GM18526 (cell line): ENCODE measurements around the gene SATB1.

Source experiments
- POLR2A ChIP-seq: IDR thresholded peaks from 3 replicates; pipeline ENCODE4 v1.6.1; 2011; ENCODE audit not compliant: insufficient read length; ENCODE audit errors: extremely low read depth

Gene SATB1

DNA sequence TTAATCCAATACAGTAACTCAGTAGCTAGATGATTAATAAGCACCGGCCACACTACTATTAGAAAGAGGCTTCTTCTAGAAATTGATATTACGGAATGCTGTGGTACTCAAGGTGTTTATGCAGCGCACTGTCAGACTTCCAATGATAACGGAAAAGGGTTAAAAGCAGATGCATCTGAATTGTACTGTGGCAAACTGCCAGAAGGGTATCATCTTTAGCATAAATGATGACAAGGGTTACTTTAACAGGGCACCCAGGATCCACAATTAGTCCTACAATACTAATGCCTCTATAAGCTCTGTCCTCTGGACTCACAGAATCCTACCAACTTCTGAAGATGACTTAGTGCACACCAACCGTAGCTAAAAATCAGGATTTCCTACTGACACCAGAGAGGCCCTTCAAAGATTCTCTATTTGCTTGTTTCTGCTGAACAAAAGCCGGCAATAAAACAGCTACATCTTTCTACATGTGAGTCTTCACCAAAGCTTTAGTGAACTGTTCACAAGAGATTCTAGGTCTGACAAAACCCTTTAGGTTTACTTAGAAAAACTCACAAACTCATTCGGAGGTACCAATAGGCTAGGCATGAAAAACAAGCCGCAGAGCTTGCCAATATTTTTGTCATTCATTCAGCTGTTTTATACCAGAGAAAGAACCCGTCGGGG, 7.1 kb downstream of the SATB1 start:
- TF ChIP-seq POLR2A = no peak

DNA sequence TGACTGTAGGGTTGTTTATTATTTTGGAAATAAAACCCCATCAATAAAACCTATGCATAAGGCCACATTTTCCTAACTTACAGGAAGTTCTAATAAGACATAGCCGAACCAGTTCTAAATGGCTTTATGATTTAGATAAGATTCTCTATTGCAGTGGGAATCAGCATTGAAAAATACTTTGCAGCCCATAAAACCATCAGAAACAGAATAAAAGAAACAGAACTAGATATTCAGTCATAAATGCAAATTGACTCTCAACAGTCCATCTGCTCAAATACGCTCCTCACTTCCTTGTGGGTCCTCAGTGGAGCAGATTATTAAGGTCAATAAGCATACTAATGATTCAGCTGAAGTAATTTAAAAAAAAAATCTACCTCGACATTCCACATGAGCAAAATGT, 8.8 kb downstream of the SATB1 start:
- no peak for TF ChIP-seq POLR2A

DNA sequence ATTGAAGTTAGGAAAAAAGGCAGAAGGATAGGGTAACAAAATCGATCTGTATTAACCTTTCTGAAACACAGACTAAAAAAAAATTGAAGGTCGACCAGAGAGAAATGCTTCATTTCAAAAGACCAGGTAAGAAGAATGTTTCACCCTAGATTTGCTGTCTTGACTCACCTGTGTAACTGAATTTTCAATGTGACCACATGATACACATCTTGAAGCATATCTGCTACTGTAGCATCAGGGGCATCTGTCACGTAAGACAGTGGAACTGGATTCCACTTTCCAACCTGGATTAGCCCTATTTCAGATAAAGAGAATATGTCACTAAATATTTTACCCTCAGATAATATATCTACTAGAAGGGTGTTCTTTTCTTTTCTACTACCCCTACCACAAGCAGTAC, 9.3 kb downstream of the SATB1 start:
- TF ChIP-seq POLR2A = no peak

DNA sequence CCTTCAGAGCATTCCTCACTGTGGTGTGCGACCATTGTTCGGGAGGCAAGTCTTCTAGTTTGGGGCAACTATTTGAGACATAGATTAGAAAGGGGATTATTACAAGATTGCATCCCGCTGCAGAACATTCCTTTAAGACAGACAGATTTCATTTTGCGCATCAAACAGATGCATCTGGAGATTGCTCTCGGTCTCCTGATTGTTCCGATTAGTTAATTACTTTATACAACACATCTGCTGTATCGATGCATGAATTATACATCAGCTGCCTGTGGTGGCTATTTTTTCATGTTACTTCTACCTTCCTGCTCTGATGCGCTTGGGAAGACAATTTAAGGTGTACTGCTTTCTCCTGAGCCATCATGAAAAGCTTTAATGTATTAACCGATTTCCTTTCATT, 10.0 kb downstream of the SATB1 start:
- no peak for TF ChIP-seq POLR2A

DNA sequence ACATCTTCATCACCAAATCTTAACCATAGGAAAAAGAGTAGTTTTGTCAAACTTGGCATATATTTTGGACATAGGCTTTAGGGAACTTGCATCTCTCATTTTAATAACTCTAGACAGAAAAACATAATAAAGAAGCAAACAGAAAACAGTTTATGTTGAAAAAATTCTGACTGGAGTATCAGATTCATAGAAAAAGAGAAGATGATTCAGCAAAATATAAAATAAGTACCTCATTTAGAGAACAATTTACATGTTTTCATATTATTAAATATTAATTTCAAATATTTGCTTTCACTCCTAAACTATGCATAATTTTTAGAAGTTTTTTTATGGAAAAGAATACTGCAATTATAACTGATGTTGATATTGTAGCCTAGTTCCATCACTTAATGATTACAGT, 12.5 kb downstream of the SATB1 start:
- no peak for TF ChIP-seq POLR2A

DNA sequence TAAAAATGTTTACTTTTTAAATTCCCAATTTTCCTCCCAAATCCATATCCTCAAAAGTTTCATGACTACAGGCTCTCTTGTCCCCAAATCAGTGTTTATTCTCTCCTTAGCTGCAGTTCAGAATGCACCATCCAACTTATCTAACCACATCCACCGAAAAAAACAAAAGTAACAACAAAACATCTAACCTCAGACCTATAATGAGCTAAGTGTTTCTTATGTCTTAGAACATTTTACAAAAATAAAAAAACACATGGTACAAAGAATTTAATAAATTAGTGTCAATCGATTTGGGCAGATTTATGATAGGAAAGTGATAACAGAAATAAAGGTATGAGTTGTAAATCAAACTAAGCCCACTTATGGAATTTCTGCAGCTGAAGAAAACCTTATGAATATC, 13.6 kb downstream of the SATB1 start:
- no peak for TF ChIP-seq POLR2A

DNA sequence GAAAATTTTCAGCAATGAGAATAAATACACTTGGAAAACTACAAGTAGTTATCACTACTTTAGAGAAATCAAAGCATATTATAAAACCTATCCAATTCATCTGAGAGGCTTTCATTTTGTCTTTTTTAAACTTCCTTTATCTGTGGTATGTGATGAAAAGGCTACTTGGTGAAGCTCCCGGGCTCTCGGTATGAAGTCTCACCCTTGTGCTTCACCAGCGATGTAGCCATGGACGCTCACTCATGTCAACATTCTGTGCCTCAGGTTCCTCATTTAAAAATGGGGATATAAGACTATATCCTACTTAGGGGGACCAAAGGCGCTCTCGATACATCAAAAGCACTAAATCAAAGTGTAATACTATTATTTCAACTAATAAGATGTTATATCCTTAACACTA, 14.9 kb downstream of the SATB1 start:
- TF ChIP-seq POLR2A = no peak

DNA sequence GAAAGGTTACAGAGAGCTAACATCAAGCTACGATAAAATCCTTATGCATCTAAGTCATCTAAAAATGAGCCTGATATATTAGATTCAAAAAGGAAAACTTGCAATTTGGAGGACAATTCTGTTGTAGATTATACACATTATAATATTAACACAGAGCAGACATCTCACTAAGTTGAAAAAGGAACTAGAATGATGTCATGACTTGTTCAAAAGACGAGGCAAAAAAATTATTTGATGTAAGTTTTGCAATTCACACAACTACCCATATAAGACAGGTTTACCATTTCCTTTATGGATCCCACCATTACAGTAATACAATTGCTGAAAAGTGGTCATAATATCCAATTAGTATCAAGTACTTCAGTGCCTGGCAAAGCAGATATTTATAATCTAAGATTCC, 15.9 kb downstream of the SATB1 start:
- TF ChIP-seq POLR2A = no peak

DNA sequence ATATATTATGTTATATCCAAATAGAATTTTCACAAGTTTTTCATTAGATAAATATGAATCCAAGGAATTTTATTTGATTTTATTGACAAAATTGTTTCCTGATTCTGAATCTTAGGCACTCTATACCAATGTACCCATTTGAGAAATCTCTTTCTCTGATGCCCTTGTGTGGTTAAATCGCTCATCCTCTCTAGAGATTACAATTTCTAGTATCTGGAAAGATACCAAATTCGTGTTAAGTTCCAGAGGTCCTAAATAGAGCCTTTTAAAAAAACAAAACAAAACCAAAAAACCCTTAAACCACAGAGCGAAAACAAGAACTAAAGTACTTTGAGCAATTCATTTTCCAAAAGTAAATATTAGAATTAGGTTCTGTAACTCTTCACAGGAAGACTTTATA, 20.0 kb downstream of the SATB1 start:
- TF ChIP-seq POLR2A = no peak

DNA sequence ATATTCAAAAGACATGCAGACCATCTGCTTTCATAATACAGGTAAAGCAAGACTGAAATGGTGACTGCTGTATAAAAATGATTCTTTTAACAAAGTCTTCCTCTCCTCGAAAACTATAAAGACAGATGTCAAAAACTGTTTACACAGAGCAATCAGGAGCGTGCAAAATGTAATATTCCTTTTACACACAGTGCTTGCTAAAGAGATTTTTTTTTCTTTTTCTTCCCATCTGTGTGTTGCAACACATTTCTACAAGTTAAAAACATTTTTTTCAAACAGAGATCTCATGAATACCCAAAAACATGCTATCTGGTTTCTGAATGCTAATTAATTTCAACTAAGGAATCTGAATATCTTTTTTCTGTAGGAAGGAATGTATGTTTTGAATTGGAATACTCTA, 22.1 kb downstream of the SATB1 start:
- no peak for TF ChIP-seq POLR2A

DNA sequence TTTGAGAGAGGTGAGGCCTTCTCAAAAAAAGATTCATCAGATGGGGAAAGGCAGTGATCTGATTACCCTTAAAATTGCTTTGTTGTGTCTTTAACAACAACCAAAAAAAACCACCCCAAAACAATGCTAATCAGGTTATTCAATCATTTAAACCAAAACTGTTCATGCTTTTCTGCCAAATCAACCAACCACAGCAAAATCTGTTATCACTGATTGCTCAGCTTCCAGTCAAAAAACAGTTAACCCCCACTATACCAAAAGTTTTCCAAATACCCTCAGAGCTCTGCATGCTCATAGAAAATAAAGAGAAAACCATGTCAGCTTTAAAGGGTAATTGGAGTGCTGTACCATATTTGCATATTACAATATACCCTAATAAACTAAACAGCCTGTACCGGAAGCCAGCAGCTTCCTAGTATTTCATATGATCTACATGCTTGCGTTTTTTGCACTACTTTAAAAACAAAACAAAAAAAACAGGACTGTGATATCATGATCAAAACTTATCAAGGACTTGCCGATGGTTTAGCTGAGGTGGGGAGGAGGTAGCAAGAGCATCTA, 22.8 kb downstream of the SATB1 start:
- TF ChIP-seq POLR2A = no peak

DNA sequence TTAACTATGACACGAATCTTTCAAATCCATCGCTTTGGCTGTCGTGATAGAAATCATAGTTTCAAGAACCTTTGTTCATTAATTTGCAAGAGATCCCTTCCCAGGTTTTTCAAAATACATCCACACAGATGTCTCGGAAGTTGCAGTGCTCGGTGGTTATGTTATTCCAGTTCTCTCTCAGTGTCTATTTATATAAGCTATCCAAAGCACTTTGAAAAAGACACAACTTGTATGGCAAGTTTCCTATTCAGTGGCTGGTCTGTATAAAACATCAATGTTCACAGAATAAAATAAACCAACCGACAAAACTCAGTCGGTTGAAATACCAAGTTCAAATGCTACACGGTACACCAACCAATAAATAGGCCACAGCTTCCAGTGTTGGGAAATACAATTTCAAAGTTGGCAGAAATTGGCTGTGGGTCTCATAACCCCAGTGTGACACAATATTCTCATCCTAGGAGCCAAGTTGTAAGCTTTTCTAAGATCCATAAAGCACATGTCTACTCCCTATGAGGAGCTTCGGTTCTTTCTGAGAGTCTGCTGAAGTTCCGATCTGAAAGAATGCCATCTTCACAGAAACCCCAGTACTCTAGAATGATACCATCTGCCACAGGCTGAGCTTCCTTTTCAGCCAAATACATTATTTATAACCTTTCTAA, 23.7 kb downstream of the SATB1 start:
- TF ChIP-seq POLR2A = no peak

DNA sequence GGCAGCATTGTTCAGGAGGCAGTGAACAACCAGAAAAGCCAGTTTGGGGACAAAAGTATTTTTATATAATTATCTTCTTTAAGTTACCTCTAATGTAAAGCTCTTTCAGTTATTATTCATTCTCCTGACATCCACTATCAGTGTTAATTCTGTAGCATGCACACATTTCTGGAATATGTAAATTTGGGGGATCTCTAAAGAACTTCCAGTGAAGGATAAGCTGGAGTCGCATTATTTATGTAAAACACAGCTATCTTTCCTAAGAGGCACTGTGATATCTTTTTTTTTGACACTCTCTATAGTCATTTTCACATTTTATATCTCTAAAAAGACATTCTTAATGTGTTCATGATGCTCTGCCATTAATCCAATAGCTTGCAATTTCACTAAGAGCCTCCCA, 26.7 kb downstream of the SATB1 start:
- TF ChIP-seq POLR2A = no peak

DNA sequence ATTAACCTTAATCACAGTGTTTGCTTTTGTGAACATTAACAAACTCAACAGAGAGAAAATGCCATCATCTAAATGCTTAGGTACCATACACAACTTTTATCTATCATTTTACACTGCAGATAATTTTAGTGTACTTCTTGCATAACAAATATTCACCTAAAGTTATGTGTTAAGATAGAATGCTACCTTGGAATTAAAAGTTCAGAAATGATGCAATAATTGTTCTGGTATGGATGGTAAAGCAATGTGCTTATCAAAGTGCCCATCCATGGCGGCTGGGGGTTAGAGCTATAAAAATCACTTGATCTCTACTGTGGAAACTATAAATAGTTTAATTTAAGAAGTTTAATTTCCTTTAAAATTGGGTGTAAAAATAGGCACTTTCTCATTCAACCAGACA, 28.7 kb downstream of the SATB1 start:
- TF ChIP-seq POLR2A = no peak

DNA sequence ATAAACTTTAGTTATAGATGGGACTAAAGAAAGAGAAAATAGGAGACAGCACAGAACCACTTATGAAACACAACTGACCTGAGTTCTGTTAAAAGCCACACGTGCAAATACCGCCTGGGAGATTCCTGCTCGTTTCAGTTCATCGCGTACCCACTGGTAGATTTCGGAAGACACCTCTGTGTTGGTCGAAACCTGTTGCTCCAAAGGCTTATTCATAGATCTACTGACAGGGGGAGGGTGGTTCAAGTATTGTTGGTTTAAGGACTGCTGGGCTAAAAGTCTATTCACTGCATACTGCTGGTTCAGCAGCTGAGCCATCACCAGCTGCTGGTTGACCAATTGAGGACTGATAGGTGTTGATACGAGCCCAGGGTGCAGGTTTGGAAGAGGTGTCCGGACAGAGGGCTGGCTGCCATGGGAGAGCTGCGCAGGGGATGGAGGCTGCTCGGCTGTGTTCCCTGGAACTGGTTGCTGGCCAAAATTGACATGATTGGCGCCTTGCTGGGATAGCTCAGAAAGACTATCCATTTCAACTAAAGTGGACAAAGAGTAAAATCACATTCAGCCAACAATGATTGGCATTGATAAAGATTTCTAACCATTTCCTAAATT, 30.6 kb downstream of the SATB1 start:
- TF ChIP-seq POLR2A = no peak

DNA sequence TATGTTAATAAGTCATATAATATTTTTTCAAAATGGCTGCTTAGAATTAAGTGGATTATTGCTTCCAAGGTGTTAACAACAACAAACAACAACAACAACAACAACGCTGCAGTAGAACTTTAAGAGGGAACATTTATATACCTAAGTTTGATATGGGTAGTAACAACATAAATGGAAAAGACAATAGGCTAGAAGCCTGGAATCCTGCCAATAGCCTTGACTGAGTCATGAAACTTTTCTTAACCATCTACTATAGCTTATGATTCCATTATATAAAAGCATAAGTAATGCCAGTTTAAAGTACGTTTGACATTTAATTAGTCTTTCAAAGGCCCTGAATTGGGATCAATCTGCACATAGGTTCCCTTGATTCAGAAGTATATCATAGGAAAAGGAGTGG, 31.2 kb downstream of the SATB1 start:
- no peak for TF ChIP-seq POLR2A
